ENCODE data around the gene XIRP2.

DNA sequence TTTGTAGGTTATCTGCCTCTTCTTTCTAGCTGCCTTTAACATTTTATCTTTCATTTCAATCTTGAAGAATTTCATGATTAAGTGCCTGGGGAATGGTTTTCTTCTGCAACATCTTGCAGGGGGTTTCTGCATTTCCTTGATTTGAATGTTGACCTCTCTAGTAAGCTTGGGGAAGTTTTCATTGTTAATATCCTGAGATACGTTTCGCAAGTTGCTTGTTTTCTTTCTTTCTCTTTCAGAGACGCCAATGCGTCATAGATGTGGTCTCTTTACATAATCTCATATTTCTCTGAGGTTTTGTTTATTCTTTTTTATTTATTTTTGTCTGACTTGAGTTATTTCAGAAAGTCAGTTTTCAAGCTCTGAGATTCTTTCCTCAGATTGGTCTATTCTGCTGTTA lies 225.7 kb downstream of the XIRP2 start:
- TF ChIP-seq POLR2A (IDR thresholded peaks at IDR 0.05; ENCODE audit: insufficient read depth in 1 of 2, low read depth in 2 of 2, low read length in 2 of 2), result no peak
- TF ChIP-seq ZSCAN22 (CRISPR knock-in tag; IDR thresholded peaks at IDR 0.05), result no peak
- no peak for TF ChIP-seq ZC3H4 (CRISPR knock-in tag; IDR thresholded peaks at IDR 0.05; ENCODE audit: borderline replicate concordance)
- TF ChIP-seq ZMAT3 (CRISPR knock-in tag; conservative IDR thresholded peaks at IDR 0.05), result no peak
- TF ChIP-seq TAF1 (CRISPR knock-in tag; IDR thresholded peaks at IDR 0.05), result no peak
- TF ChIP-seq SIX4 (CRISPR knock-in tag; IDR thresholded peaks at IDR 0.05), result no peak
- TF ChIP-seq ZNF350 (CRISPR knock-in tag; IDR thresholded peaks at IDR 0.05; ENCODE audit: borderline replicate concordance, low read depth), result no peak
- no peak for TF ChIP-seq POLR2AphosphoS5 (IDR thresholded peaks at IDR 0.05; ENCODE audit: low read depth, low read length)
- TF ChIP-seq PHF5A (CRISPR knock-in tag; IDR thresholded peaks at IDR 0.05; ENCODE audit: low read depth, unreplicated experiment), result no peak
- no peak for TF ChIP-seq SRSF4 (IDR thresholded peaks at IDR 0.05; ENCODE audit: low read depth, low read length, poor library complexity, severe bottlenecking)
